ENCODE results near the gene ADGRV1. TPM values are rescaled to one million over a fixed set of nuclear protein-coding genes. Genes with fewer than 3 reads are reported as not detected.

ADGRV1 gene
- polyA plus RNA-seq, 3 donors = 0.18 to 0.33 TPM; not detected in 1

GRCh38 chr5:91179018-91179417 lies 620.4 kb downstream of the ADGRV1 start:
- no peak for DNase-seq

DNA sequence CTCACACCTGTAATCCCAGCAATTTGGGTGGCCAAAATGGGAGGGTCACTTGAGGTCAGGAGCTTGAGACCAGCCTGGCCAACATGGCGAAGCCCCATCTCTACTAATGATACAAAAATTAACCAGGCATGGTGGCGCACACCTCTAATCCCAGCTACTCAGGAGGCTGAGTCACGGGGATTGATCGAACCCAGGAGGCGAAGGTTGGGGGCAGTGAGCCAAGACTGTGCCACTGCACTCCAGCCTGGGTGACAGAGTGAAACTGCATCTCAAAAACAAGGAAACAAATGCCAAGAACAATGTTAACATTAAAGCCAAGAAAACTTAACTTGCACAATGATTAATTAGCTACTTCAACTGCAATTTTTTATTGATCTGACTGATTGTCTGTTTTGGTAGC lies 621.9 kb downstream of the ADGRV1 start:
- peaks cover 48% of the 10 kb centered on the region for H3K4me1 Mint-ChIP-seq
- Histone ChIP-seq H3K4me3 (replicated peaks in 1 of 3; ENCODE audit: low read depth in 2 of 3, low read length in 3 of 3) (no peak overlapping the region), H3K36me3 (replicated peaks in 1 of 2; ENCODE audit: control insufficient read depth in 1 of 2, insufficient read depth in 2 of 2, low read length in 2 of 2) (no peaks in the 10 kb centered on the region), H3K9me3 (replicated peaks in 1 of 2; ENCODE audit: control insufficient read depth in 1 of 2, insufficient read depth in 1 of 2, low read length in 2 of 2) (no peaks in the 10 kb centered on the region), H2AFZ (ENCODE audit: insufficient read depth, low read depth, low read length, poor library complexity, severe bottlenecking) (no peak overlapping the region), H3K27ac (ENCODE audit: low read depth in 1 of 2, low read length in 2 of 2) (no peak overlapping the region), H3K4me1 (ENCODE audit: control insufficient read depth in 1 of 2, insufficient read depth in 2 of 2, low read length in 2 of 2) (peaks cover 33 to 53% of the 10 kb centered on the region in 2 donors), H3K9ac (ENCODE audit: insufficient read depth, low read length, poor library complexity, severe bottlenecking) (no peak overlapping the region), H3K4me2 (replicated peaks; ENCODE audit: extremely low read depth, low read length, poor library complexity, severe bottlenecking) (no peak overlapping the region), H4K20me1 (ENCODE audit: insufficient read depth, low read length) (no peaks in the 10 kb centered on the region), H3K27me3 (ENCODE audit: control insufficient read depth in 2 of 2, insufficient read depth in 2 of 2, low read length in 2 of 2) (no peaks in the 10 kb centered on the region), H3K79me2 (ENCODE audit: insufficient read depth, low read length) (no peaks in the 10 kb centered on the region)
- intact Hi-C loops (cut with micrococcal nuclease) = loop anchor here in 1 of 2 donors (5.0 kb wide), 1 partner anchor 102 kb away; no protein-coding TSS in a partner anchor
- TF ChIP-seq, protein P1, sequence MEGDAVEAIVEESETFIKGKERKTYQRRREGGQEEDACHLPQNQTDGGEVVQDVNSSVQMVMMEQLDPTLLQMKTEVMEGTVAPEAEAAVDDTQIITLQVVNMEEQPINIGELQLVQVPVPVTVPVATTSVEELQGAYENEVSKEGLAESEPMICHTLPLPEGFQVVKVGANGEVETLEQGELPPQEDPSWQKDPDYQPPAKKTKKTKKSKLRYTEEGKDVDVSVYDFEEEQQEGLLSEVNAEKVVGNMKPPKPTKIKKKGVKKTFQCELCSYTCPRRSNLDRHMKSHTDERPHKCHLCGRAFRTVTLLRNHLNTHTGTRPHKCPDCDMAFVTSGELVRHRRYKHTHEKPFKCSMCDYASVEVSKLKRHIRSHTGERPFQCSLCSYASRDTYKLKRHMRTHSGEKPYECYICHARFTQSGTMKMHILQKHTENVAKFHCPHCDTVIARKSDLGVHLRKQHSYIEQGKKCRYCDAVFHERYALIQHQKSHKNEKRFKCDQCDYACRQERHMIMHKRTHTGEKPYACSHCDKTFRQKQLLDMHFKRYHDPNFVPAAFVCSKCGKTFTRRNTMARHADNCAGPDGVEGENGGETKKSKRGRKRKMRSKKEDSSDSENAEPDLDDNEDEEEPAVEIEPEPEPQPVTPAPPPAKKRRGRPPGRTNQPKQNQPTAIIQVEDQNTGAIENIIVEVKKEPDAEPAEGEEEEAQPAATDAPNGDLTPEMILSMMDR (IDR thresholded peaks at IDR 0.05) = no peak
- H3K36me3 Mint-ChIP-seq = no peaks in the 10 kb centered on the region
- DNase-seq = no peak
- no peak overlapping the region for H3K27ac Mint-ChIP-seq
- WGBS (ENCODE audit: insufficient coverage) = 82% methylated on average over 3 of the region's 5 CpGs
- peaks cover 0 to 7% (median 2%) of the 10 kb centered on the region in 7 donors for H3K9me3 Mint-ChIP-seq
- no peak overlapping the region for H3K4me3 Mint-ChIP-seq
- peaks cover 0 to 2% (median 0%) of the 10 kb centered on the region in 3 donors for H3K27me3 Mint-ChIP-seq (ENCODE audit: low read depth in 3 of 3)

More at GRCh38 chr5:91179018-91179417, 620.4 kb downstream of the ADGRV1 start:
- H2AFZ ChIP-seq (ENCODE audit: insufficient read depth, low read depth, low read length, poor library complexity, severe bottlenecking) = no peak overlapping the region
- no peak overlapping the region for H3K4me3 ChIP-seq (replicated peaks in 1 of 3; ENCODE audit: low read depth in 2 of 3, low read length in 3 of 3)
- H3K36me3 ChIP-seq (replicated peaks in 1 of 2; ENCODE audit: control insufficient read depth in 1 of 2, insufficient read depth in 2 of 2, low read length in 2 of 2) = no peaks in the 10 kb centered on the region
- H3K27ac ChIP-seq (ENCODE audit: low read depth in 1 of 2, low read length in 2 of 2) = no peak overlapping the region
- no peaks in the 10 kb centered on the region for H3K79me2 ChIP-seq (ENCODE audit: insufficient read depth, low read length)
- no peak overlapping the region for H3K4me3 Mint-ChIP-seq
- intact Hi-C loops (cut with micrococcal nuclease) = no loop called here
- peaks cover 30 to 44% of the 10 kb centered on the region in 2 donors for H3K4me1 ChIP-seq (ENCODE audit: control insufficient read depth in 1 of 2, insufficient read depth in 2 of 2, low read length in 2 of 2)
- H4K20me1 ChIP-seq (ENCODE audit: insufficient read depth, low read length) = no peaks in the 10 kb centered on the region
- WGBS (ENCODE audit: insufficient coverage) = no CpG with 5 or more reads among the region's 1 CpG
- H3K27ac Mint-ChIP-seq = no peak overlapping the region
- H3K4me2 ChIP-seq (replicated peaks; ENCODE audit: extremely low read depth, low read length, poor library complexity, severe bottlenecking) = no peak overlapping the region
- peaks cover 41% of the 10 kb centered on the region for H3K4me1 Mint-ChIP-seq
- TF ChIP-seq, protein P1 (IDR thresholded peaks at IDR 0.05) = no peak
- no peaks in the 10 kb centered on the region for H3K9me3 ChIP-seq (replicated peaks in 1 of 2; ENCODE audit: control insufficient read depth in 1 of 2, insufficient read depth in 1 of 2, low read length in 2 of 2)
- no peak overlapping the region for H3K9ac ChIP-seq (ENCODE audit: insufficient read depth, low read length, poor library complexity, severe bottlenecking)
- peaks cover 0 to 2% (median 0%) of the 10 kb centered on the region in 3 donors for H3K27me3 Mint-ChIP-seq (ENCODE audit: low read depth in 3 of 3)
- H3K27me3 ChIP-seq (ENCODE audit: control insufficient read depth in 2 of 2, insufficient read depth in 2 of 2, low read length in 2 of 2) = no peaks in the 10 kb centered on the region
- peaks cover 0 to 5% (median 2%) of the 10 kb centered on the region in 7 donors for H3K9me3 Mint-ChIP-seq
- no peaks in the 10 kb centered on the region for H3K36me3 Mint-ChIP-seq

All from CD14-positive monocyte (primary cell).